HG03108 (cell line): ENCODE results near the gene FAM236A.
"Not testable (repeated sequence)": the region's sequence is repeated elsewhere in the genome, so short reads cannot be mapped to it uniquely, and the experiment has no call there.

Experiments used
- ATAC-seq: cut with Tn5 transposase; IDR thresholded peaks from one replicate; pipeline ENCODE4 v1.9.1; 2021; ENCODE audit warnings: moderate library complexity; ENCODE audit not compliant: unreplicated experiment

FAM236A gene

DNA sequence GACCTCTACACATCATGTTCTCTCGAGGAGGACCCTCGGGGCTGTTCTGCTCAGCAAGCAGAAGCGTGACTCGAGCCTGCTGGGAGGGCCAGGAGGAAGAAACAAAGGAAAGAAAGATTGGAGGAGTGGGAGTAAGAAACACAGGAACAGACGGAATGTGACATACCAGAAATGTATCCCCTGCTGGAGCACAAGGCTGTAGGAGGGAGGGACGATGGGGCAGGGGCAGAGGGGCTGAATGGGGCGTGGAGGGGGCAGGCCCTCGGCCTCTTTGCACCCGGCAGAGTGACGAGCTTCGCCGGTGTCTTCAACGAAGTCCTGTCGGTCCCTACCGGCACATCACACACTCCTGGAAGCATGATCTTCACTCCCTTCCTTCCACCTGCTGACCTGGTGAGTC lies at the start of gene FAM236A:
FAM236A (plus strand) TSS at position 301 of the 400 bp plus-strand sequence; CDS start at position 358, 57 bp downstream.
- not testable (repeated sequence) for ATAC-seq

DNA sequence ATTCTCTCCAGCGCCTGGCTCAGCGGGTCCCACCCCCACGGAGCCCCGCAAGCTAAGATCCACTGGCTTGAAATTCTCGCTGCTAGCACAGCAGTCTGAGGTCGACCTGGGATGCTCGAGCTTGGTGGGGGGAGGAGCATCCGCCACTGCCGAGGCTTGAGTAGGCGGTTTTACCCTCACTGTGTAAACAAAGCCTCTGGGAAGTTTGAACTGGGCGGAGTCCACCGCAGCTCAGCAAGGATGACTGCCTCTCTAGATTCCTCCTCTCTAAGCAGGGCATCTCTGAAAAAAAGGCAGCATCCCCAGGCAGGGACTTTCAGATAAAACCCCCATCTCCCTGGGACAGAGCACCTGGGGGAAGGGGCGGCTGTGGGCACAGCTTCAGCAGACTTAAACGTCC lies 48.3 kb upstream of the FAM236A start:
- ATAC-seq, result not testable (repeated sequence)

DNA sequence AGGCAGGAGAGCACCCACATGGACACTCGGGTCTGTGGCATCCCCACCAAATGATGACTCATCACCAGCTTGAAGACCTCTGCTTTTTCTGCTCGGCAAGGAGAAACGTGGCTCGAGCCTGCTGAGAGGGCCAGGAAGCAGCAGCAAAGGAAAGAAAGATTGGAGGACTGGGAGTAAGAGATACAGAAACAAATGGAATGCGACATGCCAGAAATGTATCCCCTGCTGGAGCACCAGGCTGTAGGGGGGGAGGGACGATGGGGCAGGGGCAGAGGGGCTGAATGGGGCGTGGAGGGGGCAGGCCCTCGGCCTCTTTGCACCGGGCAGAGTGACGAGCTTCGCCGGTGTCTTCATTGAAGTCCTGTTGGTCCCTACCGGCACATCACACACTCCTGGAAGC lies 25.7 kb upstream of the FAM236A start, which contains the start of gene FAM236C:
FAM236C (plus strand) TSS at position 301 of the 400 bp plus-strand sequence. CDS start 100 bp downstream, outside the sequence.
- not testable (repeated sequence) for ATAC-seq

GRCh38 chrX:72916096-72916495 lies 21.9 kb upstream of the FAM236A start:
- ATAC-seq, result not testable (repeated sequence)

- not testable (repeated sequence) for ATAC-seq
These were observed 5.7 kb upstream of the FAM236A start for GRCh38 chrX:72932283-72932682.

- ATAC-seq, result not testable (repeated sequence)
These were observed 1.6 kb upstream of the FAM236A start for GRCh38 chrX:72936455-72936854.

- ATAC-seq, result not testable (repeated sequence)
These were observed 1.0 kb upstream of the FAM236A start for GRCh38 chrX:72936882-72937455.

GRCh38 chrX:72942272-72942671 lies 4.3 kb downstream of the FAM236A start:
- not testable (repeated sequence) for ATAC-seq

- ATAC-seq, result peak; percentile 74
These were observed 5.2 kb downstream of the FAM236A start for GRCh38 chrX:72943035-72943818.

GRCh38 chrX:72943819-72944169 lies 5.8 kb downstream of the FAM236A start, which contains the start of gene DMRTC1:
TSS of gene DMRTC1 (minus strand) at chrX:72943837. CDS start at chrX:72875694, 68,143 bp downstream.
- peak; percentile 70 for ATAC-seq

GRCh38 chrX:72959971-72960370 lies 22.0 kb downstream of the FAM236A start:
- not testable (repeated sequence) for ATAC-seq

- not testable (repeated sequence) for ATAC-seq
These were observed 33.9 kb downstream of the FAM236A start for GRCh38 chrX:72971859-72972258.

DNA sequence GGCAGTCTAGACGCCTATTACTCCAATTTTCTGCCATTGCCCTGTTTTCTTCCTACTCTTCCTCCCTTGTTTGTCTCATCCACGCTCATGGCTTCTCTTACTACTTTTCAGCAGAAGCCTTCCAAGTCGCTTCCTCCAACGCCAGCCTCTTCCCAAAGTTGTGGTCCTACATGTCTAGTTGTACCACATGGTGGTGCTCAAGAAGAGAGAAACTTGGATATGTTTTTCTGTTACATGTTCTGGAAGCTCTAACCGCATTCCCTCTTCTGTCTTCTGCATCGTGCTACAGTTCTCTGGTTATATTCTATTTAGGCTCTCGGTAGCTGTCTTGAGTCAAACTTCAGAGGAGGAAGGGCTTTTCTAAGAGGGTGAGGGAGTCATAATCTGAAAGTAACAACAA lies 36.9 kb downstream of the FAM236A start:
- ATAC-seq, result not testable (repeated sequence)

DNA sequence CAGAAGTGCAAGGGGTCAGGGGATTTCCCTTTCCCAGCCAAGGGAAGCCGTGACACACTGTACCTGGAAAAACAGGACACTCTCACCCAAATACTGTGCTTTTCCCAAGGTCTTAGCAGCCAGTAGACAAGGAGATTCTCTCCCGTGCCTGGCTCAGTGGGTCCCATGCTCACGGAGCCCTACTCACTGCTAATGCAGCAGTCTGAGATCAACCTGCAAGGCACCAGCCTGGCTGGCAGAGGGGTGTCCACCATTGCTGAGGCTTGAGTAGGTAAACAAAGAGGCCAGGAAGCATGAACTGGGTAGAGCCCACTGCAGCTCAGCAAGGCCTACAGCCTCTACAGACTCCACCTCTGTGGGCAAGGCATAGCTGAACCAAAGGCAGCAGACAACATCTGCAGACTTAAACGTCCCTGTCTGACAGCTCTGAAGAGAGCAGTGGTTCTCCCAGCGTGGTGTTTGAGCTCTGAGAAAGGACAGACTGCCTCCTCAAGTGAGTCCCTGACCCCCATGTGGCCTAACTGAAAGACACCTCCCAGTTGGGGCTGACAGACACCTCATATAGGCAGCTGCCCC lies 43.0 kb downstream of the FAM236A start:
- not testable (repeated sequence) for ATAC-seq
